ENCODE measurements around the gene ALAD.

- no peak for TF ChIP-seq REST (IDR thresholded peaks at IDR 0.05; ENCODE audit: insufficient read depth in 1 of 2, low read depth in 2 of 2, low read length in 2 of 2)
- no peak for TF ChIP-seq POLR2AphosphoS5 (IDR thresholded peaks at IDR 0.05; ENCODE audit: low read depth, low read length)
- TF ChIP-seq SIN3A (IDR thresholded peaks at IDR 0.05; ENCODE audit: borderline replicate concordance, insufficient read depth, low read length) = no peak
- TF ChIP-seq TAF1 (IDR thresholded peaks at IDR 0.05; ENCODE audit: borderline replicate concordance, insufficient read depth, low read length) = no peak
These were observed 37.7 kb downstream of the ALAD start for GRCh38 chr9:113363336-113363735.

Data from PFSK-1 (cell line).